ENCODE measurements around the gene SMYD5.

Gene SMYD5

GRCh38 chr2:73205611-73206010, 8.4 kb upstream of the SMYD5 start:
- Histone ChIP-seq H3K9me3 (ENCODE audit: control insufficient read depth in 2 of 2, low read length in 2 of 2) (no peaks in the 10 kb centered on the region), H3K27me3 (ENCODE audit: control insufficient read depth in 2 of 2, insufficient read depth in 2 of 2, low read length in 2 of 2) (peaks cover 21 to 29% of the 10 kb centered on the region in 2 donors), H3K36me3 (ENCODE audit: control insufficient read depth in 2 of 2, insufficient read depth in 2 of 2, low read length in 2 of 2) (no peaks in the 10 kb centered on the region), H3K4me3 (ENCODE audit: low read length in 2 of 2) (no peak overlapping the region), H3K4me1 (ENCODE audit: control insufficient read depth in 2 of 2, insufficient read depth in 2 of 2, low read length in 2 of 2) (peaks cover 0 to 4% of the 10 kb centered on the region in 2 donors), H3K9ac (ENCODE audit: low read depth in 1 of 2, low read length in 2 of 2) (no peak overlapping the region), H3K27ac (ENCODE audit: low read depth in 2 of 2, low read length in 2 of 2) (no peak overlapping the region)

- H3K9me3 ChIP-seq (ENCODE audit: control insufficient read depth in 2 of 2, low read length in 2 of 2): no peaks in the 10 kb centered on the region
These were observed 5.8 kb upstream of the SMYD5 start for GRCh38 chr2:73208258-73208657.

DNA sequence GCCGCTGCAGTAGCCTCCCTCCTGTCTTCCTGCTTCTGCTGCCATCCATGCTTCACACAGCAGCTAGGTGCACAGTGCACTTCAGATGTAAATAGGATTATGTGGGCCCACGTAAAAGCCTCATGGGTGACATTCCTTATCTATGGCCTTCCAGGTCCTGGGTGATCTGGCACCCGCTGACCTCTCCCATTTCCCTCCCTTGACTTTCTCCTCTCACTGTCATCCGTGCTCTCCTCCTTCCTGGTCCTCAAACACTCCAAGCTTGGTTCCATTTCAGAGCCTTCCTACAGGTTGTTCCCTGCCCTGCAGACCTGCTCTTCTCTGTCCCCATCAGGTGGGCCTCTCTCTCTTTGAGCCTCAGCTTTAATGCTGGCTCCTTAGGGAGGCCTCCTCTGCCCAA, 4.0 kb upstream of the SMYD5 start:
- Histone ChIP-seq H3K9me3 (ENCODE audit: control insufficient read depth in 2 of 2, low read length in 2 of 2) (no peaks in the 10 kb centered on the region), H3K4me3 (ENCODE audit: low read length in 2 of 2) (no peak overlapping the region), H3K36me3 (ENCODE audit: control insufficient read depth in 2 of 2, insufficient read depth in 2 of 2, low read length in 2 of 2) (no peaks in the 10 kb centered on the region), H3K9ac (ENCODE audit: low read depth in 1 of 2, low read length in 2 of 2) (no peak overlapping the region), H3K27me3 (ENCODE audit: control insufficient read depth in 2 of 2, insufficient read depth in 2 of 2, low read length in 2 of 2) (peaks cover 0 to 2% of the 10 kb centered on the region in 2 donors), H3K27ac (ENCODE audit: low read depth in 2 of 2, low read length in 2 of 2) (no peak overlapping the region), H3K4me1 (ENCODE audit: control insufficient read depth in 2 of 2, insufficient read depth in 2 of 2, low read length in 2 of 2) (peaks cover 6 to 20% of the 10 kb centered on the region in 2 donors)

More at GRCh38 chr2:73208258-73208657, 5.8 kb upstream of the SMYD5 start:
- Histone ChIP-seq H3K27ac (ENCODE audit: low read depth in 2 of 2, low read length in 2 of 2) (no peak overlapping the region), H3K4me1 (ENCODE audit: control insufficient read depth in 2 of 2, insufficient read depth in 2 of 2, low read length in 2 of 2) (peaks cover 0 to 6% of the 10 kb centered on the region in 2 donors), H3K27me3 (ENCODE audit: control insufficient read depth in 2 of 2, insufficient read depth in 2 of 2, low read length in 2 of 2) (peaks cover 9 to 14% of the 10 kb centered on the region in 2 donors), H3K9ac (ENCODE audit: low read depth in 1 of 2, low read length in 2 of 2) (no peak overlapping the region), H3K36me3 (ENCODE audit: control insufficient read depth in 2 of 2, insufficient read depth in 2 of 2, low read length in 2 of 2) (no peaks in the 10 kb centered on the region), H3K4me3 (ENCODE audit: low read length in 2 of 2) (no peak overlapping the region)

GRCh38 chr2:73210696-73211095, 3.3 kb upstream of the SMYD5 start:
- no peaks in the 10 kb centered on the region for H3K27me3 ChIP-seq (ENCODE audit: control insufficient read depth in 2 of 2, insufficient read depth in 2 of 2, low read length in 2 of 2)
- H3K9me3 ChIP-seq (ENCODE audit: control insufficient read depth in 2 of 2, low read length in 2 of 2): no peaks in the 10 kb centered on the region
- no peak overlapping the region for H3K9ac ChIP-seq (ENCODE audit: low read depth in 1 of 2, low read length in 2 of 2)
- H3K36me3 ChIP-seq (ENCODE audit: control insufficient read depth in 2 of 2, insufficient read depth in 2 of 2, low read length in 2 of 2): no peaks in the 10 kb centered on the region
- H3K4me3 ChIP-seq (ENCODE audit: low read length in 2 of 2): no peak overlapping the region
- H3K4me1 ChIP-seq (ENCODE audit: control insufficient read depth in 2 of 2, insufficient read depth in 2 of 2, low read length in 2 of 2): peaks cover 6 to 20% of the 10 kb centered on the region in 2 donors
- no peak overlapping the region for H3K27ac ChIP-seq (ENCODE audit: low read depth in 2 of 2, low read length in 2 of 2)

GRCh38 chr2:73212098-73212447, 2.0 kb upstream of the SMYD5 start:
- peaks cover 6 to 20% of the 10 kb centered on the region in 2 donors for H3K4me1 ChIP-seq (ENCODE audit: control insufficient read depth in 2 of 2, insufficient read depth in 2 of 2, low read length in 2 of 2)
- no peak overlapping the region for H3K4me3 ChIP-seq (ENCODE audit: low read length in 2 of 2)
- H3K9ac ChIP-seq (ENCODE audit: low read depth in 1 of 2, low read length in 2 of 2): no peak overlapping the region
- no peaks in the 10 kb centered on the region for H3K27me3 ChIP-seq (ENCODE audit: control insufficient read depth in 2 of 2, insufficient read depth in 2 of 2, low read length in 2 of 2)
- H3K27ac ChIP-seq (ENCODE audit: low read depth in 2 of 2, low read length in 2 of 2): no peak overlapping the region
- H3K9me3 ChIP-seq (ENCODE audit: control insufficient read depth in 2 of 2, low read length in 2 of 2): no peaks in the 10 kb centered on the region
- no peaks in the 10 kb centered on the region for H3K36me3 ChIP-seq (ENCODE audit: control insufficient read depth in 2 of 2, insufficient read depth in 2 of 2, low read length in 2 of 2)

- H3K27ac ChIP-seq (ENCODE audit: low read depth in 2 of 2, low read length in 2 of 2): no peak overlapping the region
- H3K9ac ChIP-seq (ENCODE audit: low read depth in 1 of 2, low read length in 2 of 2): no peak overlapping the region
- H3K36me3 ChIP-seq (ENCODE audit: control insufficient read depth in 2 of 2, insufficient read depth in 2 of 2, low read length in 2 of 2): no peaks in the 10 kb centered on the region
- peaks cover 6 to 20% of the 10 kb centered on the region in 2 donors for H3K4me1 ChIP-seq (ENCODE audit: control insufficient read depth in 2 of 2, insufficient read depth in 2 of 2, low read length in 2 of 2)
- H3K4me3 ChIP-seq (ENCODE audit: low read length in 2 of 2): no peak overlapping the region
- H3K9me3 ChIP-seq (ENCODE audit: control insufficient read depth in 2 of 2, low read length in 2 of 2): no peaks in the 10 kb centered on the region
- H3K27me3 ChIP-seq (ENCODE audit: control insufficient read depth in 2 of 2, insufficient read depth in 2 of 2, low read length in 2 of 2): no peaks in the 10 kb centered on the region
These were observed 1.4 kb upstream of the SMYD5 start for GRCh38 chr2:73212448-73213176.

DNA sequence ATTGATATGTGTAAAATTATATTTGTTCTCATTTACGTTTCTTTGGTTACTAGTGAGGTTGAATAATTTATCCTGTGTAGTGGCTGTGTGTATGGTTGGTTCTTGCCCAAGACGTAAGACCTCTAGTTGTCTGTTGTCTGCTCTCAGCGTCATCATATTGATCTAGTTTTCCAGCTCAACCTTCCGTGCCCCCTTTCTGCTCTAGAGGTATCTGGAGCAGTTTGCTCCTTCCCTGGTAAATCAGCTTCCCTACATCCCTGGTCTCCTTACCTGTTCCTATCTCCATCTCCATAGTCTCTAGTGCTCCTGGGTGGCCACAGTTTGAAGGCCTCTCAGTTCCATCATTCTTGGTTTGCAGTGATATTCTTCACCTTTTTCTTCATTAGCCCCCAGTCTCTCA, 1.2 kb downstream of the SMYD5 start:
- Histone ChIP-seq H3K36me3 (ENCODE audit: control insufficient read depth in 2 of 2, insufficient read depth in 2 of 2, low read length in 2 of 2) (peaks cover 0 to 10% of the 10 kb centered on the region in 2 donors), H3K4me3 (ENCODE audit: low read length in 2 of 2) (peak overlapping the region in 1 of 2 donors; percentile 86), H3K9me3 (ENCODE audit: control insufficient read depth in 2 of 2, low read length in 2 of 2) (no peaks in the 10 kb centered on the region), H3K27me3 (ENCODE audit: control insufficient read depth in 2 of 2, insufficient read depth in 2 of 2, low read length in 2 of 2) (no peaks in the 10 kb centered on the region), H3K9ac (ENCODE audit: low read depth in 1 of 2, low read length in 2 of 2) (no peak overlapping the region), H3K4me1 (ENCODE audit: control insufficient read depth in 2 of 2, insufficient read depth in 2 of 2, low read length in 2 of 2) (peaks cover 6 to 20% of the 10 kb centered on the region in 2 donors), H3K27ac (ENCODE audit: low read depth in 2 of 2, low read length in 2 of 2) (no peak overlapping the region)

DNA sequence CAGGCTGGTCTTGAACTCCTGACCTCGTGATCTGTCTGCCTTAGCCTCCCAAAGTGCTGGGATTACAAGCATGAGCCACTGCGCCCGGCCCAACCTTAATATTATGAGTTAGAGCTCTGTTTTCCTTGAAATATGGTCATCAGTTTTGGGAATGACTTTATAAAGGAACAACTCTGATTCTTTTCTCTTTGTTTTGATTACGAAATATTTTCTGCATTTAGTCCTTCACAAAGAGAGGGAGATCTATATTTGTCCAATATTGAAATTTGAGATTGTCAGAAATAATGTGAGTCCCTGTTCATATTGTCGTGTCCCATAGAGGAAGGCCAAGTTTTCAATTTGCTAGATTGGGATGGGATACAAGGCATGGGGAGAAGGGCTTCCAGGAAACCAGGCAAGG, 3.1 kb downstream of the SMYD5 start:
- Histone ChIP-seq H3K4me1 (ENCODE audit: control insufficient read depth in 2 of 2, insufficient read depth in 2 of 2, low read length in 2 of 2) (peaks cover 6 to 20% of the 10 kb centered on the region in 2 donors), H3K9me3 (ENCODE audit: control insufficient read depth in 2 of 2, low read length in 2 of 2) (no peaks in the 10 kb centered on the region), H3K4me3 (ENCODE audit: low read length in 2 of 2) (no peak overlapping the region), H3K27ac (ENCODE audit: low read depth in 2 of 2, low read length in 2 of 2) (no peak overlapping the region), H3K9ac (ENCODE audit: low read depth in 1 of 2, low read length in 2 of 2) (no peak overlapping the region), H3K36me3 (ENCODE audit: control insufficient read depth in 2 of 2, insufficient read depth in 2 of 2, low read length in 2 of 2) (peaks cover 2 to 25% of the 10 kb centered on the region in 2 donors), H3K27me3 (ENCODE audit: control insufficient read depth in 2 of 2, insufficient read depth in 2 of 2, low read length in 2 of 2) (no peaks in the 10 kb centered on the region)

- Histone ChIP-seq H3K4me3 (ENCODE audit: low read length in 2 of 2) (no peak overlapping the region), H3K9ac (ENCODE audit: low read depth in 1 of 2, low read length in 2 of 2) (no peak overlapping the region), H3K4me1 (ENCODE audit: control insufficient read depth in 2 of 2, insufficient read depth in 2 of 2, low read length in 2 of 2) (peaks cover 6 to 14% of the 10 kb centered on the region in 2 donors), H3K27ac (ENCODE audit: low read depth in 2 of 2, low read length in 2 of 2) (no peak overlapping the region), H3K27me3 (ENCODE audit: control insufficient read depth in 2 of 2, insufficient read depth in 2 of 2, low read length in 2 of 2) (no peaks in the 10 kb centered on the region), H3K9me3 (ENCODE audit: control insufficient read depth in 2 of 2, low read length in 2 of 2) (no peaks in the 10 kb centered on the region), H3K36me3 (ENCODE audit: control insufficient read depth in 2 of 2, insufficient read depth in 2 of 2, low read length in 2 of 2) (peaks cover 5 to 32% of the 10 kb centered on the region in 2 donors)
These were observed 3.8 kb downstream of the SMYD5 start for GRCh38 chr2:73217826-73218225.

- no peaks in the 10 kb centered on the region for H3K9me3 ChIP-seq (ENCODE audit: control insufficient read depth in 2 of 2, low read length in 2 of 2)
- peaks cover 7 to 36% of the 10 kb centered on the region in 2 donors for H3K36me3 ChIP-seq (ENCODE audit: control insufficient read depth in 2 of 2, insufficient read depth in 2 of 2, low read length in 2 of 2)
- H3K27me3 ChIP-seq (ENCODE audit: control insufficient read depth in 2 of 2, insufficient read depth in 2 of 2, low read length in 2 of 2): no peaks in the 10 kb centered on the region
- no peak overlapping the region for H3K4me3 ChIP-seq (ENCODE audit: low read length in 2 of 2)
- peaks cover 6 to 14% of the 10 kb centered on the region in 2 donors for H3K4me1 ChIP-seq (ENCODE audit: control insufficient read depth in 2 of 2, insufficient read depth in 2 of 2, low read length in 2 of 2)
- no peak overlapping the region for H3K27ac ChIP-seq (ENCODE audit: low read depth in 2 of 2, low read length in 2 of 2)
- no peak overlapping the region for H3K9ac ChIP-seq (ENCODE audit: low read depth in 1 of 2, low read length in 2 of 2)
These were observed 4.3 kb downstream of the SMYD5 start for GRCh38 chr2:73218298-73218697.
